Measurements from ENCODE around the gene SRGAP3.

Gene SRGAP3

DNA sequence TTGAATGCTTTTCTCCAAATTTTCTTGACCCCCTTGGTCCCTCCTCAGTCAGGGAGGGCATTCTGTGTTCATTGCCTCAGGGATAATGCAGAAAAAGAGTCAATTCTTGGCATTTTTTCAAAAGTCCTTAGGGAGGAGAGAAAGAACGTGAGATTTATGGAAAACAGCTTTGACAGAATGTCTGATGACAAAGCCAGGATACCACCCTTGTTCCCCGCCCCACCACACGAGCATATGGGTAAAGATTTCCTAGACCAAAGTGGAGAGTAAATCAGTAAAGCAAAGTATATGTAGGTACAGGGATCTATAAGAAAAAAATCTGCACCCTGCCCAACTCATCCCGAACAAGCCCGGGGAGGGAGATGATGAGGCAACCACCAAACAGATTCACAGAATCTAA, 11.2 kb downstream of the SRGAP3 start:
- DNase-seq (ENCODE audit: low read depth), result no peak
- TF ChIP-seq, protein P1, sequence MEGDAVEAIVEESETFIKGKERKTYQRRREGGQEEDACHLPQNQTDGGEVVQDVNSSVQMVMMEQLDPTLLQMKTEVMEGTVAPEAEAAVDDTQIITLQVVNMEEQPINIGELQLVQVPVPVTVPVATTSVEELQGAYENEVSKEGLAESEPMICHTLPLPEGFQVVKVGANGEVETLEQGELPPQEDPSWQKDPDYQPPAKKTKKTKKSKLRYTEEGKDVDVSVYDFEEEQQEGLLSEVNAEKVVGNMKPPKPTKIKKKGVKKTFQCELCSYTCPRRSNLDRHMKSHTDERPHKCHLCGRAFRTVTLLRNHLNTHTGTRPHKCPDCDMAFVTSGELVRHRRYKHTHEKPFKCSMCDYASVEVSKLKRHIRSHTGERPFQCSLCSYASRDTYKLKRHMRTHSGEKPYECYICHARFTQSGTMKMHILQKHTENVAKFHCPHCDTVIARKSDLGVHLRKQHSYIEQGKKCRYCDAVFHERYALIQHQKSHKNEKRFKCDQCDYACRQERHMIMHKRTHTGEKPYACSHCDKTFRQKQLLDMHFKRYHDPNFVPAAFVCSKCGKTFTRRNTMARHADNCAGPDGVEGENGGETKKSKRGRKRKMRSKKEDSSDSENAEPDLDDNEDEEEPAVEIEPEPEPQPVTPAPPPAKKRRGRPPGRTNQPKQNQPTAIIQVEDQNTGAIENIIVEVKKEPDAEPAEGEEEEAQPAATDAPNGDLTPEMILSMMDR (IDR thresholded peaks at IDR 0.05; ENCODE audit: control insufficient read depth, insufficient read depth, low read depth, low read length, missing control alignments), result no peak
- no peak overlapping the region for H3K4me3 ChIP-seq (ENCODE audit: control insufficient read depth, low read depth, low read length)

DNA sequence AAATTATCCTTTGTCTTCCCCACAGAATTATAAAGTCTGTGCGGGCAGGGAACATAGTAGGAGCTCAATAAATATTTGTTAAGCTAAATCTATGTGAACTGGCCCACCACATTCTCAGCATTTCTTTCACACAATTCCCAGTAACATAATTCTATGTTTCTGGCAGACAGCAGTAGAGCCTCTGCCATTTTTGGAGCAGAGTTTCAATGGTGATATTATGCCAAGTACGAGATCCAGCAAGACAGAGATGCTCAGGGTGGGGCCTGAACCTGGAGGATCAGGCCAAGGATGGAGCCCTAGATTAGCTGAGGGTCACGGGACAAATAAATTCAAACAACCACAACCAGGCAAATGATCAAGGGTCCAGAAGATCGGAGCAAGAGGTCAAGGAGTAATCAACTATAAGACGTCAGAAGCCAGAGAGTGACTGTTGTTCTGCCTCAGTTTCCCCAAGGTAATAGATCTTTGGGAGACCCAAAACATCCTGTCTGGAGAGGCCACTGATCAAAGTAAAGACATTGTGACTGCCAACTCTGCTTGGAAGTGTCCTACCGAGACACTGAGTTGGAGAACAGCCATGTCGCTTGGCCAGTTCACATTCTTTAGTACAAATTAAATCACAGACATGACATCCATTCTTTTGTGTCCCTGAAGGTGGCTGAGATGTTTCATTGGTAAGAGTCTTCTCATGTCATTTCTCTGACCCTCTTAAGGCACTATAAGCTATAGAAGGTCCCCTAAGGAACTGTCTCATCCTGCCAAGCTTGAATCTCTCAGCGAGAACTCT, 15.4 kb downstream of the SRGAP3 start:
- TF ChIP-seq, protein P1 (IDR thresholded peaks at IDR 0.05; ENCODE audit: control insufficient read depth, insufficient read depth, low read depth, low read length, missing control alignments), result no peak
- DNase-seq (ENCODE audit: low read depth), result no peak
- H3K4me3 ChIP-seq (ENCODE audit: control insufficient read depth, low read depth, low read length), result no peak overlapping the region

DNA sequence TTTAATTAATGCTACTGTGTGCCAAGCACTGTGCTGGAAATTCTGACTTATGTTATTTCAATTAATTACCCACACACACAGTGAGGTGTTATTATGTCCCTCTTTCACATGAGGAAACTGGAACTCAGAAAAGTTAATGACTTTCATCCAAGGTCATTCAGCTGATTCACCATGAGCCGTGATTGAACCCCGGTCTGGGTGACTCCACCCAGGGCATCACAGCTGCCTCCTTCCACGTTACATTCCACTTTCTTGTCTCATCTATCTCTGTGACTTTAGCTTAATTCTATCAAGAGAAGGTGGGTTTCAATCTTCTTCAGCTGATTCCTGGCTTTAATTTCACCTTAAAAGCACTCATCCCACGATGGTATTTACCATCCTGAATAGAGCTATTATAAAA, 16.3 kb downstream of the SRGAP3 start:
- TF ChIP-seq, protein P1 (IDR thresholded peaks at IDR 0.05; ENCODE audit: control insufficient read depth, insufficient read depth, low read depth, low read length, missing control alignments), result no peak
- no peak for DNase-seq (ENCODE audit: low read depth)
- H3K4me3 ChIP-seq (ENCODE audit: control insufficient read depth, low read depth, low read length), result no peak overlapping the region

DNA sequence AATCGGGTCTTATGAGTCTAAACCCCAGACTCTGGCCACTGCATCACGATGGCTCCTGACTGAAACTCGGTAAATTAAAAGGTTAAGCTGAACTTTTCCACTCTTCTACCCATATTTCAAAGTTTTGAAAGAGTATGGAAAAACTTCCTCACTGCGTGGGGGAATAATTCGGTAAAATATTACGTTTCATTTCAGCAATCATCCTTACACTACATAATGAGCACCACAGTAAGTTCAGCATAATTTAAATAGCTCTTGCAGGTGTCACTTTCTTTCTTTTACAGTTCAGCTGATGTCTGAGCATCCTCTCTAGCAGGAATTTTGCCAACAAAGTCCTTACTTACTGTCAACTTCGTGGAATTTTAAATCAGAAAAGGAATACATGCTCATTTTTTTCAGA, 17.5 kb downstream of the SRGAP3 start:
- no peak overlapping the region for H3K4me3 ChIP-seq (ENCODE audit: control insufficient read depth, low read depth, low read length)
- TF ChIP-seq, protein P1 (IDR thresholded peaks at IDR 0.05; ENCODE audit: control insufficient read depth, insufficient read depth, low read depth, low read length, missing control alignments), result no peak
- no peak for DNase-seq (ENCODE audit: low read depth)

DNA sequence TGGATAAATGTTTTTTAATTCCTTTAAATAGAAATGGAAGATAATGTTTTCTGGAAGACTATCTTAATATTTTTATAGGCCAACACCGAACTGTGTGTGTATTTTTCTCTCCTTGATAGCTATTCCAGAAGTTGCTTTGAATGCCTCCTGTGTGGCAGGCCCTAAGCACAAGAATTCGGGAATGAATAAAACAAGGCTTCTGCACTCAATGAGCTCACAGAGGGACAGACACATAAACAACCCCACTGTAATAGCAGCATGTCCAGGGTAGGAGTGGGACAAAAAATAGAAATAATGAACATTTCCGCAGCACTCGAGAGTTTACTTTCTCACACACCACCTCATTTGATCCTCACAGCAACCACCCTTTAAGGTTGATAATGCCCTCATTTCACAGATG, 18.0 kb downstream of the SRGAP3 start:
- no peak overlapping the region for H3K4me3 ChIP-seq (ENCODE audit: control insufficient read depth, low read depth, low read length)
- DNase-seq (ENCODE audit: low read depth), result no peak
- TF ChIP-seq, protein P1 (IDR thresholded peaks at IDR 0.05; ENCODE audit: control insufficient read depth, insufficient read depth, low read depth, low read length, missing control alignments), result no peak

GRCh38 chr3:9231006-9231405, 18.4 kb downstream of the SRGAP3 start:
- TF ChIP-seq, protein P1 (IDR thresholded peaks at IDR 0.05; ENCODE audit: control insufficient read depth, insufficient read depth, low read depth, low read length, missing control alignments), result no peak
- no peak overlapping the region for H3K4me3 ChIP-seq (ENCODE audit: control insufficient read depth, low read depth, low read length)
- no peak for DNase-seq (ENCODE audit: low read depth)
